Loucy (cell line): ENCODE measurements around the gene LEP.

Source experiments
- H2AFZ ChIP-seq: fragments of 200-600 bp; sonication (generic); 2 replicates; pipeline ENCODE4 v1.6.0; 2016; ENCODE audit warnings: antibody characterized with exemption, mild to moderate bottlenecking, low read length, moderate library complexity
- H3F3A ChIP-seq: fragments of 200-600 bp; 2 replicates; pipeline ENCODE4 v1.6.0; 2016; ENCODE audit warnings: antibody characterized with exemption, low read depth, mild to moderate bottlenecking
- H3K27me3 ChIP-seq: fragments of 200-600 bp; sonication (generic); 2 replicates; pipeline ENCODE4 v1.6.1; 2014; ENCODE audit warnings: low read length, mild to moderate bottlenecking; ENCODE audit not compliant: insufficient read depth, poor library complexity, severe bottlenecking
- H3K36me3 ChIP-seq: fragments of 200-600 bp; sonication (generic); 2 replicates; pipeline ENCODE4 v1.6.1; 2016; ENCODE audit warnings: low read length; ENCODE audit not compliant: insufficient read depth
- H3K4me1 ChIP-seq: fragments of 200-600 bp; sonication (generic); 2 replicates; pipeline ENCODE4 v1.5.1; 2014; ENCODE audit warnings: low read length, mild to moderate bottlenecking; ENCODE audit not compliant: insufficient read depth, poor library complexity, severe bottlenecking
- H3K4me2 ChIP-seq: fragments of 200-600 bp; sonication (generic); 2 replicates; pipeline ENCODE4 v1.6.0; 2014; ENCODE audit warnings: antibody characterized with exemption, low read length, low read depth, mild to moderate bottlenecking; ENCODE audit not compliant: poor library complexity, severe bottlenecking
- H3K4me3 ChIP-seq: fragments of 200-600 bp; sonication (generic); 2 replicates; pipeline ENCODE4 v1.5.1; 2014; ENCODE audit warnings: low read length, mild to moderate bottlenecking, mixed read lengths; ENCODE audit not compliant: poor library complexity, severe bottlenecking
- H3K79me2 ChIP-seq: fragments of 200-600 bp; sonication (generic); 2 replicates; pipeline ENCODE4 v1.6.1; 2014; ENCODE audit warnings: low read length; ENCODE audit not compliant: insufficient read depth
- H3K9ac ChIP-seq: fragments of 200-600 bp; sonication (generic); 2 replicates; pipeline ENCODE4 v1.6.0; 2014; ENCODE audit warnings: mild to moderate bottlenecking, low read depth, low read length, moderate library complexity; ENCODE audit not compliant: poor library complexity, severe bottlenecking
- H3K9me2 ChIP-seq: fragments of 200-600 bp; sonication (generic); replicated peaks from 2 replicates; pipeline ENCODE4 v1.6.1; 2016; ENCODE audit warnings: low read depth, low read length, mixed read lengths
- H3K9me3 ChIP-seq: fragments of 200-600 bp; sonication (generic); 2 replicates; pipeline ENCODE4 v1.6.1; 2014; ENCODE audit warnings: mild to moderate bottlenecking, antibody characterized with exemption, low read length, low read depth; ENCODE audit not compliant: insufficient read depth
- H4K20me1 ChIP-seq: fragments of 200-600 bp; sonication (generic); 2 replicates; pipeline ENCODE4 v1.6.0; 2014; ENCODE audit warnings: antibody characterized with exemption, low read length, mild to moderate bottlenecking; ENCODE audit not compliant: insufficient read depth, poor library complexity, severe bottlenecking
- CTCF ChIP-seq: fragments of 200-600 bp; sonication (generic); conservative IDR thresholded peaks from 2 replicates; pipeline ENCODE4 v1.5.1; 2014; ENCODE audit warnings: mild to moderate bottlenecking, antibody characterized with exemption, low read length
- EZH2phosphoT487 ChIP-seq: fragments of 200-600 bp; IDR thresholded peaks from 2 replicates; pipeline ENCODE4 v1.6.1; 2018; ENCODE audit warnings: antibody characterized with exemption, mild to moderate bottlenecking, moderate library complexity, borderline replicate concordance

Gene LEP

GRCh38 chr7:128255271-128255670, 14.2 kb downstream of the LEP start:
- Histone ChIP-seq H3K4me3 (no peak overlapping the region), H3K9me2 (no peaks in the 10 kb centered on the region)

DNA sequence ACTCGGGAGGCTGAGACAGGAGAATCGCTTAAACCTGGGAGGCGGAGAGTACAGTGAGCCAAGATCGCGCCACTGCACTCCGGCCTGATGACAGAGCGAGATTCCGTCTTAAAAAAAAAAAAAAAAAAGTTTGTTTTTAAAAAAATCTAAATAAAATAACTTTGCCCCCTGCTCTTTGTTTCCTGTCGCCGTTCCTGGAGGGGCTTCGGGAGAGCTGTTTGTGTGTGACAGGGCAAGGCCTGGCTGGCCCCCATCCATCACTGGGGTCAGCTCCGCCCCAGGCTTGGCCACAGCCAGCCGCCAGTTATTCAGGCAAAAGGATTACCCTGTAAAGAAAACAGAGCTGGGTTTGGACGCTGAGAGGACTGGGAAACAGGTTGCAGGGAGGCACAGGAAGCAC, 16.4 kb downstream of the LEP start:
- H3K27me3 ChIP-seq = no peaks in the 10 kb centered on the region
- H3K9me2 ChIP-seq = no peaks in the 10 kb centered on the region
- no peaks in the 10 kb centered on the region for H3F3A ChIP-seq
- H3K4me1 ChIP-seq = peaks cover 7% of the 10 kb centered on the region
- H3K36me3 ChIP-seq = no peaks in the 10 kb centered on the region
- H3K4me3 ChIP-seq = no peak overlapping the region
- TF ChIP-seq EZH2phosphoT487 (no peak), CTCF (no peak)
- H3K4me2 ChIP-seq = no peak overlapping the region
- H3K9me3 ChIP-seq = no peaks in the 10 kb centered on the region
- H4K20me1 ChIP-seq = no peaks in the 10 kb centered on the region
- no peaks in the 10 kb centered on the region for H3K79me2 ChIP-seq
- no peak overlapping the region for H2AFZ ChIP-seq
- H3K9ac ChIP-seq = no peak overlapping the region

More at GRCh38 chr7:128255271-128255670, 14.2 kb downstream of the LEP start:
- Histone ChIP-seq H3F3A (no peaks in the 10 kb centered on the region), H4K20me1 (no peaks in the 10 kb centered on the region), H2AFZ (no peak overlapping the region), H3K36me3 (no peaks in the 10 kb centered on the region), H3K9ac (no peak overlapping the region), H3K4me1 (peaks cover 7% of the 10 kb centered on the region), H3K4me2 (no peak overlapping the region), H3K27me3 (no peaks in the 10 kb centered on the region), H3K9me3 (no peaks in the 10 kb centered on the region), H3K79me2 (no peaks in the 10 kb centered on the region)
- TF ChIP-seq EZH2phosphoT487 (no peak), CTCF (no peak)

- Histone ChIP-seq H3K79me2 (no peaks in the 10 kb centered on the region), H4K20me1 (no peaks in the 10 kb centered on the region), H3K4me3 (no peak overlapping the region), H3F3A (no peaks in the 10 kb centered on the region), H3K9me3 (no peaks in the 10 kb centered on the region), H3K9me2 (no peaks in the 10 kb centered on the region), H2AFZ (no peak overlapping the region), H3K27me3 (no peaks in the 10 kb centered on the region), H3K36me3 (no peaks in the 10 kb centered on the region), H3K4me2 (no peak overlapping the region), H3K9ac (no peak overlapping the region), H3K4me1 (peaks cover 7% of the 10 kb centered on the region)
- TF ChIP-seq EZH2phosphoT487 = no peak
- no peak for TF ChIP-seq CTCF
These were observed 18.3 kb downstream of the LEP start for GRCh38 chr7:128259131-128260061.
